Fibroblast of lung (primary cell): ENCODE measurements around the gene PDE10A. TPM values are rescaled to one million over a fixed set of nuclear protein-coding genes. Genes with fewer than 3 reads are reported as not detected.

Source experiments
- DNase-seq, 2 donors: peaks; one replicate each; pipeline versions ENCODE4 v3.0.0 to v3.0.0-alpha.2; 2010; ENCODE audit warnings: low read depth in 2 of 2
- H2AFZ ChIP-seq: 2 replicates; pipeline ENCODE4 v1.5.1; 2012; ENCODE audit warnings: low read length, control low read depth, inconsistent platforms
- H3K27ac ChIP-seq: 2 replicates; pipeline ENCODE4 v1.5.1; 2011; ENCODE audit warnings: low read length, control low read depth; ENCODE audit not compliant: insufficient read depth
- H3K27me3 ChIP-seq: 2 replicates; pipeline ENCODE4 v1.5.1; 2011; ENCODE audit warnings: mild to moderate bottlenecking, low read length; ENCODE audit not compliant: control insufficient read depth, insufficient read depth
- H3K36me3 ChIP-seq: 2 replicates; pipeline ENCODE4 v1.5.1; 2011; ENCODE audit warnings: low read length; ENCODE audit not compliant: control insufficient read depth, insufficient read depth
- H3K4me1 ChIP-seq: 2 replicates; pipeline ENCODE4 v1.5.1; 2011; ENCODE audit warnings: low read length; ENCODE audit not compliant: control insufficient read depth, insufficient read depth; ENCODE audit errors: extremely low read depth
- H3K4me2 ChIP-seq: 2 replicates; pipeline ENCODE4 v1.5.1; 2011; ENCODE audit warnings: low read length, control low read depth; ENCODE audit not compliant: insufficient read depth; ENCODE audit errors: extremely low read depth
- H3K4me3 ChIP-seq, 4 experiments: fragments of 200-600 bp in 1 of 4; sonication (generic) in 1 of 4; replicated peaks in 1 of 4; 2 replicates each; pipeline ENCODE4 v1.5.1; 2011 to 2016; ENCODE audit warnings: low read length in 4 of 4, low read depth in 3 of 4, mild to moderate bottlenecking in 3 of 4, control low read depth in 2 of 4, inconsistent platforms in 1 of 4, mixed read lengths in 1 of 4; ENCODE audit not compliant: insufficient read depth in 1 of 4; ENCODE audit errors: control extremely low read depth in 1 of 4
- H3K79me2 ChIP-seq: 2 replicates; pipeline ENCODE4 v1.5.1; 2012; ENCODE audit warnings: mild to moderate bottlenecking, low read length, inconsistent platforms; ENCODE audit not compliant: control insufficient read depth, insufficient read depth
- H3K9ac ChIP-seq: 2 replicates; pipeline ENCODE4 v1.5.1; 2011; ENCODE audit warnings: mild to moderate bottlenecking, low read length, control low read depth; ENCODE audit not compliant: insufficient read depth
- H3K9me3 ChIP-seq: 2 replicates; pipeline ENCODE4 v1.5.1; 2012; ENCODE audit warnings: low read depth, low read length; ENCODE audit not compliant: control insufficient read depth, insufficient read depth
- H4K20me1 ChIP-seq: 2 replicates; pipeline ENCODE4 v1.5.1; 2011; ENCODE audit warnings: low read length; ENCODE audit not compliant: control insufficient read depth, insufficient read depth; ENCODE audit errors: extremely low read depth
- CTCF ChIP-seq, 2 donors: IDR thresholded peaks in 1 of 2; conservative IDR thresholded peaks in 1 of 2; 1 replicate in 1 of 2; 2 replicates in 1 of 2; pipeline ENCODE4 v1.5.1; 2011 to 2012; ENCODE audit warnings: low read length in 2 of 2, control low read depth in 1 of 2, inconsistent platforms in 1 of 2, low read depth in 1 of 2, mild to moderate bottlenecking in 1 of 2
- EZH2 ChIP-seq: IDR thresholded peaks from 2 replicates; pipeline ENCODE4 v1.5.1; 2012; ENCODE audit warnings: low read length, control low read depth, mild to moderate bottlenecking; ENCODE audit errors: missing control alignments
- polyA plus RNA-seq, 2 donors: library from polyadenylated mRNA; depleted of rRNA in 1 of 2; stranded (reverse) in 1 of 2; unstranded in 1 of 2; fragments of >200 nt; gene quantifications; 2 replicates each; pipeline ENCODE4 v1.2.1, GENCODE V29; 2011 to 2012; ENCODE audit warnings: missing spikeins in 1 of 2
- total RNA-seq: library from RNA; depleted of rRNA; stranded (reverse); fragments of >200 nt; gene quantifications from 2 replicates; pipeline ENCODE4 v1.2.1, GENCODE V29; 2014

PDE10A gene
- total and polyA plus RNA-seq, 2 donors (not counting 1 experiment from before 2014, with no cell fraction given) = under 0.01 to 0.19 TPM

GRCh38 chr6:165630544-165630953 is 32.5 kb downstream of the PDE10A start:
- H2AFZ ChIP-seq = no peak overlapping the region
- no peaks in the 10 kb centered on the region for H3K36me3 ChIP-seq
- H3K27me3 ChIP-seq = no peaks in the 10 kb centered on the region
- no peak for DNase-seq
- TF ChIP-seq EZH2 (no peak), CTCF (conservative IDR thresholded peaks at IDR 0.05 in 1 of 2, IDR thresholded peaks at IDR 0.05 in 1 of 2; ENCODE audit: low read depth in 1 of 2, low read length in 2 of 2) (no peak)
- H3K9ac ChIP-seq = no peak overlapping the region
- H3K4me3 ChIP-seq = no peak overlapping the region
- no peak overlapping the region for H3K4me2 ChIP-seq
- no peaks in the 10 kb centered on the region for H3K79me2 ChIP-seq
- H3K4me1 ChIP-seq = no peaks in the 10 kb centered on the region
- no peaks in the 10 kb centered on the region for H4K20me1 ChIP-seq
- H3K9me3 ChIP-seq = no peaks in the 10 kb centered on the region
- H3K27ac ChIP-seq = no peak overlapping the region

- Histone ChIP-seq H3K4me3 (no peak overlapping the region), H3K4me1 (no peaks in the 10 kb centered on the region), H3K4me2 (no peak overlapping the region), H3K79me2 (no peaks in the 10 kb centered on the region), H3K9ac (no peak overlapping the region), H2AFZ (no peak overlapping the region), H3K36me3 (no peaks in the 10 kb centered on the region), H3K27ac (no peak overlapping the region), H4K20me1 (no peaks in the 10 kb centered on the region), H3K9me3 (no peaks in the 10 kb centered on the region), H3K27me3 (no peaks in the 10 kb centered on the region)
- no peak for DNase-seq
- TF ChIP-seq CTCF (conservative IDR thresholded peaks at IDR 0.05 in 1 of 2, IDR thresholded peaks at IDR 0.05 in 1 of 2; ENCODE audit: low read depth in 1 of 2, low read length in 2 of 2) (no peak), EZH2 (no peak)
Observed at GRCh38 chr6:165628955-165629354, 34.1 kb downstream of the PDE10A start.

- H3K4me3 ChIP-seq = no peak overlapping the region
- H3K9me3 ChIP-seq = no peaks in the 10 kb centered on the region
- no peak for DNase-seq
- H4K20me1 ChIP-seq = no peaks in the 10 kb centered on the region
- no peak overlapping the region for H3K27ac ChIP-seq
- H3K4me1 ChIP-seq = no peaks in the 10 kb centered on the region
- no peak overlapping the region for H2AFZ ChIP-seq
- no peak overlapping the region for H3K9ac ChIP-seq
- H3K27me3 ChIP-seq = no peaks in the 10 kb centered on the region
- no peaks in the 10 kb centered on the region for H3K36me3 ChIP-seq
- H3K4me2 ChIP-seq = no peak overlapping the region
- TF ChIP-seq EZH2 = no peak
- no peak for TF ChIP-seq CTCF (conservative IDR thresholded peaks at IDR 0.05 in 1 of 2, IDR thresholded peaks at IDR 0.05 in 1 of 2; ENCODE audit: low read depth in 1 of 2, low read length in 2 of 2)
- H3K79me2 ChIP-seq = no peaks in the 10 kb centered on the region
Observed at GRCh38 chr6:165627366-165627765, 35.7 kb downstream of the PDE10A start.
